Esophagus muscularis mucosa (tissue), 4 donors: ENCODE data around the gene GCK. TPM values are rescaled to one million over a fixed set of nuclear protein-coding genes. Genes with fewer than 3 reads are reported as not detected.

ENCODE experiments used
- DNase-seq: peaks from one replicate; pipeline ENCODE4 v3.0.0-alpha.2; 2017; ENCODE audit errors: extremely low spot score
- H3K27ac ChIP-seq, 4 donors: fragments of 200-600 bp; sonication (generic); replicated peaks in 1 of 4; 1 replicate in 3 of 4; 2 replicates in 1 of 4; pipeline ENCODE4 v1.5.1; 2016 to 2019; ENCODE audit warnings: mild to moderate bottlenecking in 1 of 4
- H3K27me3 ChIP-seq, 4 donors: fragments of 200-600 bp; sonication (generic); one replicate each; pipeline versions ENCODE4 v1.5.1 to v1.6.0; 2016 to 2019
- H3K36me3 ChIP-seq, 4 donors: fragments of 200-600 bp; sonication (generic); one replicate each; pipeline ENCODE4 v1.5.1; 2016 to 2019
- H3K4me1 ChIP-seq, 4 donors: fragments of 200-600 bp; sonication (generic); one replicate each; pipeline ENCODE4 v1.5.1; 2016 to 2019
- H3K4me3 ChIP-seq, 4 donors: fragments of 200-600 bp; sonication (generic); 1 replicate in 2 of 4; 2 replicates in 2 of 4; pipeline ENCODE4 v1.5.1; 2016 to 2019; ENCODE audit warnings: mild to moderate bottlenecking in 4 of 4, moderate library complexity in 1 of 4
- H3K9me3 ChIP-seq, 4 donors: fragments of 200-600 bp; sonication (generic); 1 replicate in 3 of 4; 2 replicates in 1 of 4; pipeline ENCODE4 v1.5.1; 2016 to 2019
- EP300 ChIP-seq: sonication (generic); formaldehyde crosslinking; IDR thresholded peaks from one replicate; pipeline ENCODE4 v1.6.1; 2017; ENCODE audit warnings: antibody characterized with exemption
- POLR2A ChIP-seq: fragments of 450-650 bp; IDR thresholded peaks from one replicate; pipeline ENCODE4 v1.6.1; 2017; ENCODE audit warnings: antibody characterized with exemption, moderate library complexity, mild to moderate bottlenecking, low read depth
- POLR2AphosphoS5 ChIP-seq, 2 donors: sonication (generic); formaldehyde crosslinking; IDR thresholded peaks; one replicate each; pipeline ENCODE4 v1.6.1; 2017; ENCODE audit warnings: antibody characterized with exemption in 2 of 2
- WGBS: methylation state at CpG from one replicate; pipeline ENCODE4 v1.1.5; 2018; 5-methylcytosine and 5-hydroxymethylcytosine counted together
- intact Hi-C: fragments of 100-400 bp; cut with DNase I; formaldehyde crosslinking; loops from one replicate; pipeline ENCODE4 v1.15.1; 2023
- total RNA-seq, 4 donors: library from RNA; depleted of rRNA; stranded (reverse); fragments of >200 nt; gene quantifications; one replicate each; pipeline versions ENCODE4 v1.1.0 to v1.2.1, GENCODE V29; 2016
- TF ChIP-seq, protein P1 (sequence below), 3 experiments: fragments of 200-600 bp in 2 of 3; fragments of 450-650 bp in 1 of 3; sonication (generic) in 2 of 3; IDR thresholded peaks; one replicate each; pipeline ENCODE4 v1.5.1; 2017 to 2019; ENCODE audit warnings: antibody characterized with exemption in 3 of 3, mild to moderate bottlenecking in 2 of 3, moderate library complexity in 1 of 3

GCK gene
- total RNA-seq, 4 donors from 2014 or later, result 0.75 to 2.8 (median 1.2) TPM

- H3K36me3 ChIP-seq, result no peaks in the 10 kb centered on the region
- no peak for DNase-seq
- H3K4me1 ChIP-seq, result peaks cover 15 to 19% (median 19%) of the 10 kb centered on the region in 4 donors
- 81% methylated on average over 10 of the region's 18 CpGs for WGBS
- H3K9me3 ChIP-seq, result no peaks in the 10 kb centered on the region
- TF ChIP-seq EP300 (no peak), POLR2A (no peak), POLR2AphosphoS5 (IDR thresholded peaks at IDR 0.05) (no peak)
- TF ChIP-seq, protein P1, sequence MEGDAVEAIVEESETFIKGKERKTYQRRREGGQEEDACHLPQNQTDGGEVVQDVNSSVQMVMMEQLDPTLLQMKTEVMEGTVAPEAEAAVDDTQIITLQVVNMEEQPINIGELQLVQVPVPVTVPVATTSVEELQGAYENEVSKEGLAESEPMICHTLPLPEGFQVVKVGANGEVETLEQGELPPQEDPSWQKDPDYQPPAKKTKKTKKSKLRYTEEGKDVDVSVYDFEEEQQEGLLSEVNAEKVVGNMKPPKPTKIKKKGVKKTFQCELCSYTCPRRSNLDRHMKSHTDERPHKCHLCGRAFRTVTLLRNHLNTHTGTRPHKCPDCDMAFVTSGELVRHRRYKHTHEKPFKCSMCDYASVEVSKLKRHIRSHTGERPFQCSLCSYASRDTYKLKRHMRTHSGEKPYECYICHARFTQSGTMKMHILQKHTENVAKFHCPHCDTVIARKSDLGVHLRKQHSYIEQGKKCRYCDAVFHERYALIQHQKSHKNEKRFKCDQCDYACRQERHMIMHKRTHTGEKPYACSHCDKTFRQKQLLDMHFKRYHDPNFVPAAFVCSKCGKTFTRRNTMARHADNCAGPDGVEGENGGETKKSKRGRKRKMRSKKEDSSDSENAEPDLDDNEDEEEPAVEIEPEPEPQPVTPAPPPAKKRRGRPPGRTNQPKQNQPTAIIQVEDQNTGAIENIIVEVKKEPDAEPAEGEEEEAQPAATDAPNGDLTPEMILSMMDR (IDR thresholded peaks at IDR 0.05), result no peak
- no peak overlapping the region for H3K27ac ChIP-seq
- intact Hi-C loops, result no loop called here
- no peak overlapping the region for H3K4me3 ChIP-seq
- peaks cover 0 to 20% (median 4%) of the 10 kb centered on the region in 4 donors for H3K27me3 ChIP-seq
Observed at GRCh38 chr7:44149571-44150465, 39.4 kb downstream of the GCK start.

DNA sequence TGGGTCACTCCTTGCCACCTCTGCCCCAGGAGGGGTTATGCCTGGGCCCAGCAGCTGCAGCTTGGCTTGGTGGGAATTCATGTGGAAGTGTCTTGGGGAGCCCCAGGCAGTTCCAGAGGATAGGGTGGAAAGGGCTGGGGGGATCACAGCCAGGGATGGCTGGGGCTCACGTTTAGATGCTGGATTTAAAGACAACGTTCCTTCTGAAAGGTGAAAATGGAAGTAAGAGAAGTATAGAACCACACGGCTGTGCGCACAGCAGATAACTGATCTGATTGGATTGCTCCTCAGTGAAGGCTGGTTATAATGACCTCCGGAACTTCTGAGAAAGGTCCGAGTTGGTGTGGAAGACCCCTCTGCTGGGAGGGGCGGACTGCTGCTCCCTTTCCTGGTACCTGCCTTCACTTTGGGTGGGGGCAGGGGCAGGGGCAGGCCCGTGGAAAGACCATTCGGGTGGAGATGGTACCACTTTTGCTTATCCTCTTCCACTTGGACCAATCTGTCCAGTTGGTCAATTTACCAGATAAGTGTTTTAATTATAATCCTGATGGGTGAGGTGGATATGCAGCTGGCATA, 40.2 kb downstream of the GCK start:
- H3K27ac ChIP-seq, result no peak overlapping the region
- H3K9me3 ChIP-seq, result no peaks in the 10 kb centered on the region
- H3K4me3 ChIP-seq, result no peak overlapping the region
- intact Hi-C loops, result no loop called here
- TF ChIP-seq POLR2AphosphoS5 (IDR thresholded peaks at IDR 0.05), result no peak
- TF ChIP-seq EP300, result no peak
- TF ChIP-seq, protein P1 (IDR thresholded peaks at IDR 0.05), result no peak
- peaks cover 15 to 19% (median 19%) of the 10 kb centered on the region in 4 donors for H3K4me1 ChIP-seq
- H3K36me3 ChIP-seq, result no peaks in the 10 kb centered on the region
- WGBS, result 84% methylated on average over 9 of the region's 9 CpGs
- DNase-seq, result no peak
- H3K27me3 ChIP-seq, result peaks cover 0 to 22% (median 4%) of the 10 kb centered on the region in 4 donors

GRCh38 chr7:44148166-44148565, 41.1 kb downstream of the GCK start:
- no peak overlapping the region for H3K4me3 ChIP-seq
- H3K4me1 ChIP-seq, result peaks cover 15 to 19% (median 19%) of the 10 kb centered on the region in 4 donors
- TF ChIP-seq EP300, result no peak
- no peaks in the 10 kb centered on the region for H3K36me3 ChIP-seq
- H3K9me3 ChIP-seq, result no peaks in the 10 kb centered on the region
- no peak overlapping the region for H3K27ac ChIP-seq
- H3K27me3 ChIP-seq, result peaks cover 0 to 22% (median 4%) of the 10 kb centered on the region in 4 donors
- no peak for DNase-seq
- WGBS, result 88% methylated on average over 2 of the region's 2 CpGs
- intact Hi-C loops, result no loop called here

DNA sequence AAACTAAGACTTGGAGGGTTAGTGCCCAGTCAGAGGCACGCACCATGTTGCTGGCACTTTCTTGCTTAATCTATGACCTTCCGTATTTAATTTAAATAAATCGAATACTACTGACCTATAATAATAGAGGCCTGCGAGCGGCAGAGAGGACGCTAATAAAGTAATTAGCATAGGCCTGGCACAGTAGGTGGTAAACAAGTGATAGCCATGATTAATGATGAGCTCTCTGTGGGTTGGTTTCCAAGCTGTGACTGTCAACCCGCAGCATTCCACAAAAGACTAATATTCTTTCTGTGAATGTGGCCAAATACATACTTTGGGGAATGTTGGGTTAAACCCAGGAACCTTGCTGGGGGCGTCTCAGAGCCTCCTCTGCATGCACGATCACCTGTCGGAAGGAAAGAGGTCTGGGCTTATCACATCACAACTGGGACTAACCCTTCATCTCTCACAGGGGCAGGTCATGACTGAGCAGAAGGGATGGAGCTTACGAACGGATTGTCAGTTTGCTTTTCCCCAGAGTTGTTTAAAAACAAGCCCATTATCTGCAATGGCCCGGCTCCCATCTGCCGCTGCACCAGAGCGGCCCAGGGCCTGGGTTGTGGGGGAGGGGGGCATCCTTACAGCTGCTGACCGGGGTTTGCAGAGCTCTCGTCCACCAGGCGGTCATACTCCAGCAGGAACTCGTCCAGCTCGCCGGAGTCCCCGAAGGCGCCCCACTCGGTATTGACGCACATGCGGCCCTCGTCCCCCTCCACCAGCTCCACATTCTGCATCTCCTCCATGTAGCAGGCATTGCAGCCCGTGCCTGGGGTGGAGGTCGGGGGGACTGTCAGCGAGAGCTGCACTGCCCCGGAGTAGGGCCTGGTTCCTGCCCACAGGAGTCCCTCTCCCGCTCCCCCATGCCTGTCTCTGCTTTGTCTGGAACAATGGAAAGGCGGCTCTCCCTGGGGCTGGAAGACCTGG, 41.9 kb downstream of the GCK start:
- no peak for DNase-seq

More for the DNA sequence above, 41.9 kb downstream of the GCK start:
- intact Hi-C loops, result no loop called here
- H3K27ac ChIP-seq, result no peak overlapping the region
- H3K9me3 ChIP-seq, result no peaks in the 10 kb centered on the region
- H3K27me3 ChIP-seq, result peaks cover 0 to 22% (median 4%) of the 10 kb centered on the region in 4 donors
- no peak overlapping the region for H3K4me3 ChIP-seq
- TF ChIP-seq POLR2AphosphoS5 (IDR thresholded peaks at IDR 0.05), result no peak
- TF ChIP-seq POLR2A, result no peak
- TF ChIP-seq EP300, result no peak
- TF ChIP-seq, protein P1 (IDR thresholded peaks at IDR 0.05), result no peak
- WGBS, result 62% methylated on average over 26 of the region's 33 CpGs
- H3K4me1 ChIP-seq, result peaks cover 15 to 19% (median 19%) of the 10 kb centered on the region in 4 donors
- no peaks in the 10 kb centered on the region for H3K36me3 ChIP-seq
